Gastrocnemius medialis (tissue), 4 donors: Measurements from ENCODE around the gene OR51V1.

ENCODE experiments used
- CTCF ChIP-seq, 5 experiments: fragments of 450-650 bp in 3 of 5; fragments of 200-600 bp in 2 of 5; sonication (generic) in 2 of 5; IDR thresholded peaks in 4 of 5; conservative IDR thresholded peaks in 1 of 5; 1 replicate in 4 of 5; 2 replicates in 1 of 5; pipeline ENCODE4 v1.5.1; 2016 to 2019; ENCODE audit warnings: antibody characterized with exemption in 5 of 5, mild to moderate bottlenecking in 3 of 5, moderate library complexity in 3 of 5
- POLR2A ChIP-seq, 2 donors: fragments of 450-650 bp; IDR thresholded peaks; one replicate each; pipeline ENCODE4 v1.6.1; 2017; ENCODE audit warnings: antibody characterized with exemption in 2 of 2, mild to moderate bottlenecking in 2 of 2, moderate library complexity in 2 of 2

GRCh38 chr11:5153574-5154431 lies 46.7 kb downstream of the OR51V1 start:
- TF ChIP-seq CTCF (IDR thresholded peaks at IDR 0.05 in 4 of 5, conservative IDR thresholded peaks at IDR 0.05 in 1 of 5) (no peak), POLR2A (IDR thresholded peaks at IDR 0.05) (no peak)
